Body of pancreas (tissue), 4 donors: ENCODE measurements around the gene GNB1. TPM values are rescaled to one million over a fixed set of nuclear protein-coding genes. Genes with fewer than 3 reads are reported as not detected.
A peak's percentile ranks its signal among the peaks of the same experiment; 100 is the strongest.

Experiments
- ATAC-seq: fragments of 150-250 bp; one replicate; pipeline ENCODE4 v1.9.1; 2016
- DNase-seq, 4 donors: peaks; one replicate each; pipeline ENCODE4 v3.0.0-alpha.2; 2019
- H3K27ac ChIP-seq, 4 donors: fragments of 200-600 bp; sonication (generic); 1 replicate in 3 of 4; 2 replicates in 1 of 4; pipeline versions ENCODE4 v1.5.1 to v1.6.1; 2016 to 2019; ENCODE audit warnings: mild to moderate bottlenecking in 1 of 4, mixed read lengths in 1 of 4, moderate library complexity in 1 of 4
- H3K27me3 ChIP-seq, 2 donors: fragments of 200-600 bp; sonication (generic); one replicate each; pipeline ENCODE4 v1.6.0; 2016; ENCODE audit warnings: mild to moderate bottlenecking in 1 of 2
- H3K36me3 ChIP-seq, 2 donors: fragments of 200-600 bp; sonication (generic); replicated peaks in 1 of 2; 2 replicates each; pipeline ENCODE4 v1.5.1; 2016; ENCODE audit warnings: low read depth in 2 of 2; ENCODE audit not compliant: insufficient read depth in 1 of 2
- H3K4me1 ChIP-seq: fragments of 200-600 bp; sonication (generic); one replicate; pipeline ENCODE4 v1.6.0; 2016
- H3K4me3 ChIP-seq, 2 donors: fragments of 200-600 bp; sonication (generic); 1 replicate in 1 of 2; 2 replicates in 1 of 2; pipeline ENCODE4 v1.5.1; 2016 to 2019
- H3K9me3 ChIP-seq, 3 donors: fragments of 200-600 bp; sonication (generic); 1 replicate in 2 of 3; 2 replicates in 1 of 3; pipeline ENCODE4 v1.5.1; 2016
- POLR2A ChIP-seq, 3 donors: fragments of 450-650 bp; IDR thresholded peaks; one replicate each; pipeline ENCODE4 v1.6.1; 2016; ENCODE audit warnings: antibody characterized with exemption in 3 of 3, mild to moderate bottlenecking in 2 of 3
- WGBS, 2 donors: methylation state at CpG; one replicate each; pipeline ENCODE4 v1.1.5; 2017; 5-methylcytosine and 5-hydroxymethylcytosine counted together
- intact Hi-C: fragments of 100-400 bp; cut with DNase I; formaldehyde crosslinking; loops from one replicate; pipeline ENCODE4 v1.15.1; 2023
- total RNA-seq, 2 donors: library from RNA; depleted of rRNA; stranded (reverse); fragments of >200 nt; gene quantifications; one replicate each; pipeline ENCODE4 v1.1.0, GENCODE V29; 2016
- TF ChIP-seq, protein P1 (sequence below), 7 experiments: fragments of 450-650 bp in 4 of 7; fragments of 200-600 bp in 3 of 7; sonication (generic) in 3 of 7; IDR thresholded peaks; one replicate each; pipeline ENCODE4 v1.5.1; 2016 to 2019; ENCODE audit warnings: antibody characterized with exemption in 7 of 7

GNB1 gene
- total RNA-seq, 2 donors from 2014 or later = 71.3 to 79.1 TPM

DNA sequence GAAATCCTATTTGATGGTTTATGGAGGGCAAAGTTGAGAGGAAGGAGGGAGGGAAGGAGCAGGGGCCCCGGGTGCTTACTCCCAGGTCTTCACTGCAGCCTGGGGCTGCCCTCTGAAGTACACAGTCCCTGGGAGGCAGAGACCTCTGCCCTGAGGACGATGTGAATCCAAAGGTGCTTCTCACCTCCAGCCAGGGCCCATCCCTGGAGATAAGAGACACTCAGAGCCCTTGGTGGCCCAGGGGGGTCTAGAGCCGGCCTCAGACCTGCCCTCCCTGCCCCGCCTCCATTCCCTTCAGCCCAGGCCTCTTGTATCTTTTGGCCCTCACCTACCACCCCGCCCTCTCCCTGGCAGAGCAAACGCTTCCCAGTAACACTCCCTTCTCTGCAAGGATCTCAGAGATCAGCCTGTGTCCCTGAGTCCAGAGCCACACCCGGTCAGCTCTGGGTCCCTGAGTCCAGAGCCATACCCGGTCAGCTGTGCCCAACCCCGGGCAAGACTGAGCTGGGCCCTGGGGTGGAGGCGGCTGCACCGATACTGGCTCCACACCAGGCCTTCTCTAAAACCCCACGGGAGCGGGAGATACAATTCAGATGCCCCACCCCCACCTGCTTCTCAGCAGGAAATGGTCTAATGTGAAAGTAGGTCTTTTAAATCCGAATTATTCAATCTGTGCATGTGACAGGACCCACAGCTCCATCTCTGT is 3.6 kb upstream of the GNB1 start:
- 5 to 14% methylated on average over 13 to 14 of the region's 14 CpGs for WGBS, 2 donors
- no peak overlapping the region for H3K4me3 ChIP-seq
- no peaks in the 10 kb centered on the region for H3K9me3 ChIP-seq
- ATAC-seq (no peak), DNase-seq (peak in 3 of 4 donors; percentile 30 to 61 (median 52))
- H3K27ac ChIP-seq = peak overlapping the region in 1 of 4 donors; percentile 12
- no peak for TF ChIP-seq POLR2A (IDR thresholded peaks at IDR 0.05)
- TF ChIP-seq, protein P1, sequence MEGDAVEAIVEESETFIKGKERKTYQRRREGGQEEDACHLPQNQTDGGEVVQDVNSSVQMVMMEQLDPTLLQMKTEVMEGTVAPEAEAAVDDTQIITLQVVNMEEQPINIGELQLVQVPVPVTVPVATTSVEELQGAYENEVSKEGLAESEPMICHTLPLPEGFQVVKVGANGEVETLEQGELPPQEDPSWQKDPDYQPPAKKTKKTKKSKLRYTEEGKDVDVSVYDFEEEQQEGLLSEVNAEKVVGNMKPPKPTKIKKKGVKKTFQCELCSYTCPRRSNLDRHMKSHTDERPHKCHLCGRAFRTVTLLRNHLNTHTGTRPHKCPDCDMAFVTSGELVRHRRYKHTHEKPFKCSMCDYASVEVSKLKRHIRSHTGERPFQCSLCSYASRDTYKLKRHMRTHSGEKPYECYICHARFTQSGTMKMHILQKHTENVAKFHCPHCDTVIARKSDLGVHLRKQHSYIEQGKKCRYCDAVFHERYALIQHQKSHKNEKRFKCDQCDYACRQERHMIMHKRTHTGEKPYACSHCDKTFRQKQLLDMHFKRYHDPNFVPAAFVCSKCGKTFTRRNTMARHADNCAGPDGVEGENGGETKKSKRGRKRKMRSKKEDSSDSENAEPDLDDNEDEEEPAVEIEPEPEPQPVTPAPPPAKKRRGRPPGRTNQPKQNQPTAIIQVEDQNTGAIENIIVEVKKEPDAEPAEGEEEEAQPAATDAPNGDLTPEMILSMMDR (IDR thresholded peaks at IDR 0.05) = no peak
- H3K4me1 ChIP-seq = peaks cover 37% of the 10 kb centered on the region
- intact Hi-C loops = no loop called here
- no peaks in the 10 kb centered on the region for H3K27me3 ChIP-seq
- H3K36me3 ChIP-seq = no peaks in the 10 kb centered on the region

DNA sequence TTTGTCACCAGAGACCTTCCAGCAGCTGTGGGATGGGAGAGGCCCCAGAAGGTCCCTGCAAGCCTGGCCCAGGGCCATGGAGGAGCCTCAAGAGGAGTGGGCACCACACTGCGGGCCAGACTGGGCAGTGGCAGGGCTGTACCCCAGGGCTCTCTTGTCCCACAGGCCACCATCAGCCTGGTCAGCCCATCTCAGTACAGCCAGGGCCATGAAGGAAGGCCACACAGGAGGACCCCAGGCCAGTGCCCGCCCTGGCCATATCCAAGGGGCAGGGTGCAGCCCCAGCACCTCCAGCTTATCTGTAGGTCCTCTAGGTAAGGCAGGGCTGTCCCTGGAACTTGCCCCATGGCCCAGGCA is 3.1 kb upstream of the GNB1 start:
- TF ChIP-seq, protein P1 (IDR thresholded peaks at IDR 0.05) = no peak
- no peak for TF ChIP-seq POLR2A (IDR thresholded peaks at IDR 0.05)
- H3K4me1 ChIP-seq = peaks cover 42% of the 10 kb centered on the region
- intact Hi-C loops = no loop called here
- no peaks in the 10 kb centered on the region for H3K27me3 ChIP-seq
- no peak for ATAC-seq
- no peak overlapping the region for H3K27ac ChIP-seq
- H3K36me3 ChIP-seq = no peaks in the 10 kb centered on the region
- DNase-seq = no peak
- WGBS, 2 donors = 60 to 95% methylated on average over 1 to 2 of the region's 2 CpGs
- H3K4me3 ChIP-seq = no peak overlapping the region
- H3K9me3 ChIP-seq = no peaks in the 10 kb centered on the region

DNA sequence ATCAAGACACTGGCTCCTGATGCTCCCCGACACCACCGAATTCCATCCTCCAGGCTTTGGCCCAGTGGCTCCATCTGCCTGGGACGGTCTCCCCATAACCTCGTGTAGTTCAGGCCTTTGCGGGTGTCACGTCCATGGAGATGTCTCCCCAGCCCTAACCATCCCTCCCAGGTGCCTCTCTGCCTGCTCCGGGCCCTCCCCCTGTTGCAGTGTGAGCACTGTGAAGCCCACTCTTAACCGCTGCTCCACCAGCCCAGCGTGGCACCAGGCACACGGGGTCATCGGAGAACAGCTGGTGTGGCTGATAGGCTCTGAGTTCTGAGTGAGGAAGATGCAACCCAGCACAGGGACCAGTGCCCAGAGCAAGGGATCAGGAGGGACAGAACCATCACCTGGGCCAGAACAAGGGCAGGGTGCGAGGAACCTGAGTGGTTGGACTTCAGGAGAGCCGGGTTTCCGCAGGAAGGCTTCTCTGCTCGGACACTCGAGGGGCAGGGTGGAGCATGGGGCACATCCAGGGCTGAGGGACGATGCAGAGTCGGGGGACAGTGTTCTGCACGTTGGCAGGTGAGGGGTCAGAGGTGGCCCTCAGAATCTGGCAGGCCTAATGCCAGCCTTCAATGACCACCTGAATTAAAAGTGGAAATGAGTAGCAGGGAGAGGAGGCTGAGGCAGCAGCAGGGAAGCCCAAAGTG is 2.6 kb upstream of the GNB1 start:
- H3K27me3 ChIP-seq = no peaks in the 10 kb centered on the region
- whole genome bisulfite sequencing, 2 donors = 87 to 88% methylated on average over 11 to 19 of the region's 19 CpGs

DNA sequence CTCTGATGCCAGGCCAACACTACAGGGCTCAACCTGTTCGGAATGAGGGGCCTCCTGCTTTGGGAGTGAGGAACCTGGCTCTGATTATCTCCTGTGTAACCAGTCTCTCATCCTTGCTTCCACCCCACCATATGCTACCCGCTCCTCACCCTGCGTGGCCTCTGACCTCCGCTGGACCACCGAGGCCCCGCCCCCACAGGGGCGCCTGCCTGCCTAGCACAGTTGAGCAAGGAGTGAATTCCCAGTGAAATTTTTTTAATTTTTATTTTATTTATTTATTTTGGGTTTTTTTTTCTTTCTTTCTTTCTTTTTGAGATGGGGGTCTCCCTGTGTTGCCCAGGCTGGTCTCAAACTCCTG is 1.9 kb upstream of the GNB1 start:
- intact Hi-C loops = no loop called here
- Histone ChIP-seq H3K27me3 (no peaks in the 10 kb centered on the region), H3K27ac (no peak overlapping the region), H3K36me3 (no peaks in the 10 kb centered on the region), H3K4me3 (no peak overlapping the region), H3K9me3 (no peaks in the 10 kb centered on the region), H3K4me1 (peaks cover 55% of the 10 kb centered on the region)
- no peak for TF ChIP-seq POLR2A (IDR thresholded peaks at IDR 0.05)
- TF ChIP-seq, protein P1 (IDR thresholded peaks at IDR 0.05) = no peak
- DNase-seq = no peak
- 73 to 85% methylated on average over 7 of the region's 7 CpGs for WGBS, 2 donors
- ATAC-seq = no peak

More for the DNA sequence above, 2.6 kb upstream of the GNB1 start:
- Histone ChIP-seq H3K4me3 (no peak overlapping the region), H3K36me3 (no peaks in the 10 kb centered on the region), H3K27ac (no peak overlapping the region), H3K9me3 (no peaks in the 10 kb centered on the region), H3K4me1 (peaks cover 48% of the 10 kb centered on the region)
- intact Hi-C loops = no loop called here
- TF ChIP-seq POLR2A (IDR thresholded peaks at IDR 0.05) = no peak
- TF ChIP-seq, protein P1 (IDR thresholded peaks at IDR 0.05) = no peak
- ATAC-seq = no peak
- no peak for DNase-seq
